HepG2 (cell line): ENCODE results near the gene SAMD4A. TPM values are rescaled to one million over a fixed set of nuclear protein-coding genes. Genes with fewer than 3 reads are reported as not detected.
A peak's percentile ranks its signal among the peaks of the same experiment; 100 is the strongest.

Source experiments
- GFI1 ChIP-seq: sonication (generic); formaldehyde crosslinking; IDR thresholded peaks from 2 replicates; pipeline ENCODE4 v1.5.0; 2020; ENCODE audit warnings: missing genetic modification reagents, mild to moderate bottlenecking, borderline replicate concordance
- IRF2 ChIP-seq: IDR thresholded peaks from 2 replicates; pipeline ENCODE4 v1.6.1; 2018; ENCODE audit warnings: missing genetic modification reagents, missing compliant biosample characterization
- KDM4B ChIP-seq: sonication (generic); formaldehyde crosslinking; IDR thresholded peaks from 2 replicates; pipeline ENCODE4 v1.4.0; 2020; ENCODE audit warnings: missing genetic modification reagents
- KDM6A ChIP-seq: IDR thresholded peaks from 2 replicates; pipeline ENCODE4 v1.6.1; 2016; ENCODE audit warnings: low read depth
- PHF8 ChIP-seq: sonication (generic); formaldehyde crosslinking; IDR thresholded peaks from 2 replicates; pipeline ENCODE4 v1.5.0; 2020; ENCODE audit warnings: missing genetic modification reagents
- PITX1 ChIP-seq: sonication (generic); formaldehyde crosslinking; IDR thresholded peaks from 2 replicates; pipeline ENCODE4 v1.5.1; 2020; ENCODE audit warnings: mild to moderate bottlenecking, missing genetic modification reagents
- RARA ChIP-seq: IDR thresholded peaks from 2 replicates; pipeline ENCODE4 v1.6.1; 2016; ENCODE audit warnings: missing genetic modification reagents, missing compliant biosample characterization
- SAP130 ChIP-seq: IDR thresholded peaks from 2 replicates; pipeline ENCODE4 v1.6.1; 2016; ENCODE audit warnings: low read depth
- SMAD9 ChIP-seq: sonication (generic); formaldehyde crosslinking; IDR thresholded peaks from 2 replicates; pipeline ENCODE4 v1.5.1; 2020; ENCODE audit warnings: mild to moderate bottlenecking, missing genetic modification reagents
- SPEN ChIP-seq: sonication (generic); formaldehyde crosslinking; IDR thresholded peaks from 2 replicates; pipeline ENCODE4 v1.5.1; 2020; ENCODE audit warnings: low read depth, mild to moderate bottlenecking, missing genetic modification reagents
- THAP11 ChIP-seq: IDR thresholded peaks from 2 replicates; pipeline ENCODE4 v1.6.1; 2016; ENCODE audit warnings: missing biosample characterization, missing genetic modification reagents
- ZFP36L1 ChIP-seq: sonication (generic); formaldehyde crosslinking; IDR thresholded peaks from 2 replicates; pipeline ENCODE4 v1.8.0; 2022; ENCODE audit warnings: mild to moderate bottlenecking, missing genetic modification reagents, moderate library complexity
- ZFY ChIP-seq: sonication (generic); formaldehyde crosslinking; IDR thresholded peaks from 2 replicates; pipeline ENCODE4 v1.4.0; 2020; ENCODE audit warnings: missing genetic modification reagents
- ZKSCAN1 ChIP-seq: fragments of 150-350 bp; IDR thresholded peaks from 2 replicates; pipeline ENCODE4 v1.6.1; 2014; ENCODE audit warnings: low read length
- ZNF251 ChIP-seq: sonication (generic); formaldehyde crosslinking; IDR thresholded peaks from 2 replicates; pipeline ENCODE4 v1.9.0; 2021; ENCODE audit warnings: mild to moderate bottlenecking, missing genetic modification reagents
- ZNF607 ChIP-seq: sonication (generic); formaldehyde crosslinking; IDR thresholded peaks from 2 replicates; pipeline ENCODE4 v1.5.1; 2020; ENCODE audit warnings: missing genetic modification reagents, mild to moderate bottlenecking, borderline replicate concordance
- ZNF761 ChIP-seq: sonication (generic); formaldehyde crosslinking; conservative IDR thresholded peaks from 2 replicates; pipeline ENCODE4 v1.4.0; 2020; ENCODE audit warnings: mild to moderate bottlenecking, missing genetic modification reagents
- ZNF772 ChIP-seq: sonication (generic); formaldehyde crosslinking; IDR thresholded peaks from 2 replicates; pipeline ENCODE4 v1.5.0; 2020; ENCODE audit warnings: mild to moderate bottlenecking, missing genetic modification reagents
- ZSCAN22 ChIP-seq: sonication (generic); formaldehyde crosslinking; IDR thresholded peaks from 2 replicates; pipeline ENCODE4 v1.4.0; 2020; ENCODE audit warnings: mild to moderate bottlenecking, missing genetic modification reagents
- polyA plus RNA-seq, 8 experiments: library from polyadenylated mRNA; depleted of rRNA in 3 of 8; stranded (reverse) in 7 of 8; unstranded in 1 of 8; fragments of >200 nt; fragmentation: Illumina TruSeq in 4 of 8; extraction: Trizol in 4 of 8; gene quantifications; 2 replicates each; pipeline versions ENCODE4 v1.2.1 to v1.2.3, GENCODE V29; 2011 to 2016; ENCODE audit warnings: low read depth in 4 of 8, missing spikeins in 1 of 8, mixed read lengths in 1 of 8; ENCODE audit not compliant: insufficient read depth in 1 of 8
- total RNA-seq, 5 experiments: library from RNA; depleted of rRNA; stranded (reverse); fragments of >200 nt; fragmentation: Illumina TruSeq; extraction: Trizol; gene quantifications; 2 replicates each; pipeline ENCODE4 v1.2.3, GENCODE V29; 2016; ENCODE audit warnings: low read depth in 1 of 5
- TF ChIP-seq, protein P1 (sequence below): sonication (generic); formaldehyde crosslinking; IDR thresholded peaks from 2 replicates; pipeline ENCODE4 v1.4.0; 2020; ENCODE audit warnings: missing genetic modification reagents
- TF ChIP-seq, protein P2 (sequence below): IDR thresholded peaks from 2 replicates; pipeline ENCODE4 v1.4.0; 2020; ENCODE audit warnings: mild to moderate bottlenecking, missing genetic modification reagents
- TF ChIP-seq, protein P3 (sequence below): sonication (generic); formaldehyde crosslinking; IDR thresholded peaks from 2 replicates; pipeline ENCODE4 v1.8.1; 2022; ENCODE audit warnings: mild to moderate bottlenecking, missing genetic modification reagents
- TF ChIP-seq, protein P4 (sequence below): sonication (generic); formaldehyde crosslinking; IDR thresholded peaks from 2 replicates; pipeline ENCODE4 v1.4.0; 2020; ENCODE audit warnings: mild to moderate bottlenecking, low read depth, missing genetic modification reagents

Gene SAMD4A
- total and polyA plus RNA-seq, 2 of the 13 experiments (the other 11 are each of a cell fraction or from before 2014, with no cell fraction given) = 11.8 to 13.0 TPM

DNA sequence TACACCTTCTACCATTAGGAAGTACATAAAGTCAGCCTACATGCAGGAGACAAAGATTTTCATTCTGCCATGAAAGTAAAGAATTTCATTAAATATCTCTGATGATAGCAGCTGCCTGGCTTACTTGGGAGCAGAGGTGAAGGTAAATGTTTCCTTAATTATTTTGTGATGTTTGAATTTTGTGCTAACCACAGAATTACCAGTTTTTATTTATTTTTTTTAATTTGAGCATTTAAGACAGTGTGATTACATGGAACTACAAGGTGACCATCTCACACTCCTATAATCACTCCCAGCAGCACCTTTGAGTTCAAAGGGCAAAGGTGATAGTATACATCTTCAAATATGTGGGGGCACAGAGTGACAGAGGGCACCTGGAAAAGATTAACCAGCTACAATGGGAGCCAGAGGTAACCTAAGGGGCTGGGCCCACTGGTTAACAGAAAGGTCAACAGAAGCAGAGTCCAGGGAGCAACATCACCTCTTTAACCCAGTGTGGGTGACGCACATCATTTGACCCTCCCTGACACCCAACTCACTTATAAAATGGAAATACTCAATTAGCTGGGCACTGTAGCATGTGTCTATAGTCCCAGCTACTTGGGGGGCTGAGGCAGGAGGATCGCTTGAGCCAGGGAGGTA is 270.7 kb downstream of the SAMD4A start (continued):
- TF ChIP-seq, protein P1, sequence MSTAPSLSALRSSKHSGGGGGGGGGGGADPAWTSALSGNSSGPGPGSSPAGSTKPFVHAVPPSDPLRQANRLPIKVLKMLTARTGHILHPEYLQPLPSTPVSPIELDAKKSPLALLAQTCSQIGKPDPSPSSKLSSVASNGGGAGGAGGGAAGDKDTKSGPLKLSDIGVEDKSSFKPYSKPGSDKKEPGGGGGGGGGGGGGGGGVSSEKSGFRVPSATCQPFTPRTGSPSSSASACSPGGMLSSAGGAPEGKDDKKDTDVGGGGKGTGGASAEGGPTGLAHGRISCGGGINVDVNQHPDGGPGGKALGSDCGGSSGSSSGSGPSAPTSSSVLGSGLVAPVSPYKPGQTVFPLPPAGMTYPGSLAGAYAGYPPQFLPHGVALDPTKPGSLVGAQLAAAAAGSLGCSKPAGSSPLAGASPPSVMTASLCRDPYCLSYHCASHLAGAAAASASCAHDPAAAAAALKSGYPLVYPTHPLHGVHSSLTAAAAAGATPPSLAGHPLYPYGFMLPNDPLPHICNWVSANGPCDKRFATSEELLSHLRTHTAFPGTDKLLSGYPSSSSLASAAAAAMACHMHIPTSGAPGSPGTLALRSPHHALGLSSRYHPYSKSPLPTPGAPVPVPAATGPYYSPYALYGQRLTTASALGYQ (CRISPR knock-in tag) = peak; percentile 84
- TF ChIP-seq ZNF607 (CRISPR knock-in tag) (no peak), KDM4B (CRISPR knock-in tag) (0 out of 2 replicates have a peak, but pooled peaks have one; percentile 42), PHF8 (no peak), RARA (CRISPR knock-in tag) (peak; percentile 95), ZKSCAN1 (no peak), ZFP36L1 (CRISPR knock-in tag) (peak; percentile 50; the same call in 1 of the 2 replicates), ZNF251 (CRISPR knock-in tag) (no peak), ZNF761 (no peak), GFI1 (CRISPR knock-in tag) (no peak), IRF2 (0 out of 2 replicates have a peak, but pooled peaks have one; percentile 39), SAP130 (CRISPR knock-in tag) (peak; percentile 84), PITX1 (peak; percentile 93), ZNF772 (CRISPR knock-in tag) (0 out of 2 replicates have a peak, but pooled peaks have one; percentile 58), SMAD9 (CRISPR knock-in tag) (no peak), SPEN (CRISPR knock-in tag) (peak; percentile 70; the same call in 1 of the 2 replicates), ZSCAN22 (CRISPR knock-in tag) (no peak), THAP11 (peak; percentile 65), ZFY (CRISPR knock-in tag) (no peak), KDM6A (CRISPR knock-in tag) (peak; percentile 92)
- TF ChIP-seq, protein P2, sequence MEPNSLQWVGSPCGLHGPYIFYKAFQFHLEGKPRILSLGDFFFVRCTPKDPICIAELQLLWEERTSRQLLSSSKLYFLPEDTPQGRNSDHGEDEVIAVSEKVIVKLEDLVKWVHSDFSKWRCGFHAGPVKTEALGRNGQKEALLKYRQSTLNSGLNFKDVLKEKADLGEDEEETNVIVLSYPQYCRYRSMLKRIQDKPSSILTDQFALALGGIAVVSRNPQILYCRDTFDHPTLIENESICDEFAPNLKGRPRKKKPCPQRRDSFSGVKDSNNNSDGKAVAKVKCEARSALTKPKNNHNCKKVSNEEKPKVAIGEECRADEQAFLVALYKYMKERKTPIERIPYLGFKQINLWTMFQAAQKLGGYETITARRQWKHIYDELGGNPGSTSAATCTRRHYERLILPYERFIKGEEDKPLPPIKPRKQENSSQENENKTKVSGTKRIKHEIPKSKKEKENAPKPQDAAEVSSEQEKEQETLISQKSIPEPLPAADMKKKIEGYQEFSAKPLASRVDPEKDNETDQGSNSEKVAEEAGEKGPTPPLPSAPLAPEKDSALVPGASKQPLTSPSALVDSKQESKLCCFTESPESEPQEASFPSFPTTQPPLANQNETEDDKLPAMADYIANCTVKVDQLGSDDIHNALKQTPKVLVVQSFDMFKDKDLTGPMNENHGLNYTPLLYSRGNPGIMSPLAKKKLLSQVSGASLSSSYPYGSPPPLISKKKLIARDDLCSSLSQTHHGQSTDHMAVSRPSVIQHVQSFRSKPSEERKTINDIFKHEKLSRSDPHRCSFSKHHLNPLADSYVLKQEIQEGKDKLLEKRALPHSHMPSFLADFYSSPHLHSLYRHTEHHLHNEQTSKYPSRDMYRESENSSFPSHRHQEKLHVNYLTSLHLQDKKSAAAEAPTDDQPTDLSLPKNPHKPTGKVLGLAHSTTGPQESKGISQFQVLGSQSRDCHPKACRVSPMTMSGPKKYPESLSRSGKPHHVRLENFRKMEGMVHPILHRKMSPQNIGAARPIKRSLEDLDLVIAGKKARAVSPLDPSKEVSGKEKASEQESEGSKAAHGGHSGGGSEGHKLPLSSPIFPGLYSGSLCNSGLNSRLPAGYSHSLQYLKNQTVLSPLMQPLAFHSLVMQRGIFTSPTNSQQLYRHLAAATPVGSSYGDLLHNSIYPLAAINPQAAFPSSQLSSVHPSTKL = peak; percentile 94
- TF ChIP-seq, protein P3, sequence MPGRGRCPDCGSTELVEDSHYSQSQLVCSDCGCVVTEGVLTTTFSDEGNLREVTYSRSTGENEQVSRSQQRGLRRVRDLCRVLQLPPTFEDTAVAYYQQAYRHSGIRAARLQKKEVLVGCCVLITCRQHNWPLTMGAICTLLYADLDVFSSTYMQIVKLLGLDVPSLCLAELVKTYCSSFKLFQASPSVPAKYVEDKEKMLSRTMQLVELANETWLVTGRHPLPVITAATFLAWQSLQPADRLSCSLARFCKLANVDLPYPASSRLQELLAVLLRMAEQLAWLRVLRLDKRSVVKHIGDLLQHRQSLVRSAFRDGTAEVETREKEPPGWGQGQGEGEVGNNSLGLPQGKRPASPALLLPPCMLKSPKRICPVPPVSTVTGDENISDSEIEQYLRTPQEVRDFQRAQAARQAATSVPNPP = peak; percentile 60; the same call in 1 of the 2 replicates
- TF ChIP-seq, protein P4, sequence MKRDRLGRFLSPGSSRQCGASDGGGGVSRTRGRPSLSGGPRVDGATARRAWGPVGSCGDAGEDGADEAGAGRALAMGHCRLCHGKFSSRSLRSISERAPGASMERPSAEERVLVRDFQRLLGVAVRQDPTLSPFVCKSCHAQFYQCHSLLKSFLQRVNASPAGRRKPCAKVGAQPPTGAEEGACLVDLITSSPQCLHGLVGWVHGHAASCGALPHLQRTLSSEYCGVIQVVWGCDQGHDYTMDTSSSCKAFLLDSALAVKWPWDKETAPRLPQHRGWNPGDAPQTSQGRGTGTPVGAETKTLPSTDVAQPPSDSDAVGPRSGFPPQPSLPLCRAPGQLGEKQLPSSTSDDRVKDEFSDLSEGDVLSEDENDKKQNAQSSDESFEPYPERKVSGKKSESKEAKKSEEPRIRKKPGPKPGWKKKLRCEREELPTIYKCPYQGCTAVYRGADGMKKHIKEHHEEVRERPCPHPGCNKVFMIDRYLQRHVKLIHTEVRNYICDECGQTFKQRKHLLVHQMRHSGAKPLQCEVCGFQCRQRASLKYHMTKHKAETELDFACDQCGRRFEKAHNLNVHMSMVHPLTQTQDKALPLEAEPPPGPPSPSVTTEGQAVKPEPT (CRISPR knock-in tag) = no peak
